Cardiac muscle cell (in vitro differentiated cells and primary cell): ENCODE measurements around the gene ITGAD. TPM values are rescaled to one million over a fixed set of nuclear protein-coding genes. Genes with fewer than 3 reads are reported as not detected.

Experiments used
- DNase-seq, 2 donors: peaks; one replicate each; pipeline versions ENCODE4 v3.0.0 to v3.0.0-alpha.2; 2010 to 2017; ENCODE audit warnings: low read depth in 1 of 2, low spot score in 1 of 2
- H3K27ac ChIP-seq: fragments of 200-600 bp; sonication (generic); 2 replicates; pipeline ENCODE4 v1.5.1; 2016
- H3K27me3 ChIP-seq: fragments of 200-600 bp; sonication (generic); 2 replicates; pipeline ENCODE4 v1.6.0; 2016; ENCODE audit warnings: control low read depth
- H3K36me3 ChIP-seq: fragments of 200-600 bp; sonication (generic); 2 replicates; pipeline ENCODE4 v1.5.1; 2016; ENCODE audit warnings: control low read depth
- H3K4me1 ChIP-seq: fragments of 200-600 bp; sonication (generic); 2 replicates; pipeline ENCODE4 v1.8.1; 2017; ENCODE audit warnings: low read depth, mild to moderate bottlenecking, mixed run types
- H3K4me3 ChIP-seq: fragments of 200-600 bp; sonication (generic); 2 replicates; pipeline ENCODE4 v1.5.1; 2016; ENCODE audit warnings: mild to moderate bottlenecking
- H3K9me3 ChIP-seq: fragments of 200-600 bp; sonication (generic); 2 replicates; pipeline ENCODE4 v1.5.1; 2017; ENCODE audit warnings: low read depth, mild to moderate bottlenecking, control low read depth
- CTCF ChIP-seq: IDR thresholded peaks from 2 replicates; pipeline ENCODE4 v1.5.1; 2012; ENCODE audit warnings: low read depth, mild to moderate bottlenecking, low read length
- polyA plus RNA-seq: library from polyadenylated mRNA; unstranded; fragments of >200 nt; fragmentation: Nextera tagmentation; extraction: Ambion mirVana; gene quantifications from 2 replicates; pipeline ENCODE4 v1.2.1, GENCODE V29; 2016
- total RNA-seq: library from RNA; depleted of rRNA; stranded (reverse); fragments of >200 nt; gene quantifications from 2 replicates; pipeline ENCODE4 v1.2.3, GENCODE V29; 2016

Gene ITGAD
- total and polyA plus RNA-seq, 2 experiments from 2014 or later = not detected

- Histone ChIP-seq H3K4me1 (peaks cover 9% of the 10 kb centered on the region), H3K4me3 (peak overlapping the region; percentile 65), H3K27me3 (peaks cover 24% of the 10 kb centered on the region), H3K9me3 (no peaks in the 10 kb centered on the region), H3K27ac (peak overlapping the region; percentile 62), H3K36me3 (peaks cover 8% of the 10 kb centered on the region)
- peak; percentile 82 to 97 for DNase-seq
- TF ChIP-seq CTCF = peak; percentile 86
These were observed 79.6 kb downstream of the ITGAD start for GRCh38 chr16:31472709-31473203.

DNA sequence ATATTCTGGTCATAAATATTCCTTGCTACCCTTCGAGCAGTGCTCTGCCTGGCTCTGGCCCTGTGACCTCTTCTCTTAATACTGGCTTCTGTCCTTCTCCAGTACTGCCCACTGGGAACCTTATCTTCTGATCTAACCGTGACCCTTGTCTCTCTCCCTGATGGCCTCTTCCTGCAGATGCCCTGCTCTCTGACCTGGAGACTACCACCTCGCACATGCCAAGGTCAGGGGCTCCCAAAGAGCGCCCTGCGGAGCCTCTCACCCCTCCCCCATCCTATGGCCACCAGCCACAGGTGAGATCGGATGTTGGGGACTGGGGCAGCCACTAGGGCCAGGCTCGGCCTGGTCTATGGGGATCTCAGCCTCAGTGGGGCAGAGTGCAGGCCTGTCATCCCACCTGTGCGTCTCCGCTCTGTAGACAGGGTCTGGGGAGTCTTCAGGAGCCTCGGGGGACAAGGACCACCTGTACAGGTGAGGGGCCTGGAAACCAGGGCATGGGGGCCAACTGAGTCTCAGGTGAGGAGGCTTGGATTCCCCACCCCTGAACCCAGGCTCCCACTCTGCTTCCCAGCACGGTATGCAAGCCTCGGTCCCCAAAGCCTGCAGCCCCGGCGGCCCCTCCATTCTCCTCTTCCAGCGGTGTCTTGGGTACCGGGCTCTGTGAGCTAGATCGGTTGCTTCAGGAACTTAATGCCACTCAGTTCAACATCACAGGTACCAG lies 80.3 kb downstream of the ITGAD start:
- no peak for DNase-seq
- TF ChIP-seq CTCF = no peak
- H3K4me1 ChIP-seq = peaks cover 15% of the 10 kb centered on the region
- H3K36me3 ChIP-seq = peaks cover 8% of the 10 kb centered on the region
- H3K4me3 ChIP-seq = no peak overlapping the region
- H3K9me3 ChIP-seq = no peaks in the 10 kb centered on the region
- peaks cover 24% of the 10 kb centered on the region for H3K27me3 ChIP-seq
- no peak overlapping the region for H3K27ac ChIP-seq

DNA sequence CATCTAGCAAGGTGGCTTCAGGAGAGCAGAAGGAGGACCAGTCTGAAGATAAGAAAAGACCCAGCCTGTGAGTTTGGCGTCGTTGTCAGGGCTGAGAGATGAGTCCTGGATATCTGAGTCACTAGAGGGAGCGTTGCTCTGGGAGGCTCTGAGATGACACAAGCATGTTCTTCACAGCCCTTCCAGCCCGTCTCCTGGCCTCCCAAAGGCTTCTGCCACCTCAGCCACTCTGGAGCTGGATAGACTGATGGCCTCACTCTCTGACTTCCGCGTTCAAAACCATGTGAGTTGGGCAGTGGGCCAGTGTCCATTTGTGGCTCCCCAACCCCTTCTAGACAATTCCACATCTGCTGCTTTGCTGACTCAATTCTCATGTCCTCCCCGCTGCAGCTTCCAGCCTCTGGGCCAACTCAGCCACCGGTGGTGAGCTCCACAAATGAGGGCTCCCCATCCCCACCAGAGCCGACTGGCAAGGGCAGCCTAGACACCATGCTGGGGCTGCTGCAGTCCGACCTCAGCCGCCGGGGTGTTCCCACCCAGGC lies 81.1 kb downstream of the ITGAD start:
- Histone ChIP-seq H3K9me3 (no peaks in the 10 kb centered on the region), H3K4me3 (no peak overlapping the region), H3K36me3 (peaks cover 8% of the 10 kb centered on the region), H3K4me1 (peaks cover 15% of the 10 kb centered on the region), H3K27ac (no peak overlapping the region), H3K27me3 (peaks cover 24% of the 10 kb centered on the region)
- peak in 1 of 2 donors; percentile 69 for DNase-seq
- TF ChIP-seq CTCF = no peak

DNA sequence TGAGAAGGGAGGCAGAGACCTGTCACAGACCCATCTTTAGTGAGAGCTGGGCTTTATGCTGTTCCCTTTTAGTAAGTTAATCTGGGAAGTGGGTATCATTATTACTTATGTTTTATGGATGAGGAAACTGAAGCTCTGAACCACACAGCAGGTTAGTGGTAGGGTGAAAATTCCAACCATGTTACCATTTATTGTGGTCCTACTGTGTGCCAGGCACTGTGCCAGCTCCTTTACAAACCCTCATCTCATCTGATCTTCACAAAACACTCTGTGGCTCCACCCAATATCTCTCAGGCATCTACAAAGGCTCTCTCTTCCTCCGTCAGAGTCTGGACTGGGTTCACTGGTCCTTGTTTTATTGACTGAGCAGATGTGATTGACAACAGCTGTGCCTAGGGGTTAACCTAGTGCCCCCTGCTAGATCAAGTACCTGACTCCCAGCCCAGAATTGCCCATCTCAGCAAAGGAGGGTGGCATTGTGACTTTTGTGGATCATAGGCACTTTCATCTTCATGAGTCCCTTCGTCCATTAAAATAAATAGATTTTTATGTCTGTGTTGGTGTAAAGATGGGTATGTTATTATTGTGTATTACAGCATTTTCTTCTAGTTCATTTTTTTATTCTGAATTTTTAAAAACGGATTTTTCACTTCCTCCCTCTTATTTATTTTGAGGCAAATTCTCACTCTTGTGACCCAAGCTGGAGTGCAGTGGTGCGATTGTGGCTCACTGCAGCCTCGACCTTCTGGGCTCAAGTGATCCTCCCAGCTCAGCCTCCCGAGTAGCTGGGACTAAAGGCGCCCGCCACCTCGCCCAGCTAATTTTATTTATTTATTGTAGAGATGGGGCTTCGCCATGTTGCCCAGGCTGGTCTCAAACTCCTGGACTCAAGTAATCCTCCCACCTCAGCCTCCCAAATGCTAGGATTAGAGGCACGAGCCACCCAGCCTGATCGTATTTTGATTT lies 81.9 kb downstream of the ITGAD start:
- H3K4me3 ChIP-seq = no peak overlapping the region
- peaks cover 15% of the 10 kb centered on the region for H3K4me1 ChIP-seq
- H3K27ac ChIP-seq = no peak overlapping the region
- peaks cover 8% of the 10 kb centered on the region for H3K36me3 ChIP-seq
- no peak for TF ChIP-seq CTCF
- no peak for DNase-seq
- H3K9me3 ChIP-seq = no peaks in the 10 kb centered on the region
- H3K27me3 ChIP-seq = peaks cover 24% of the 10 kb centered on the region

- peaks cover 8% of the 10 kb centered on the region for H3K36me3 ChIP-seq
- H3K4me1 ChIP-seq = peaks cover 14% of the 10 kb centered on the region
- H3K27me3 ChIP-seq = peaks cover 24% of the 10 kb centered on the region
- DNase-seq = no peak
- no peak overlapping the region for H3K27ac ChIP-seq
- no peaks in the 10 kb centered on the region for H3K9me3 ChIP-seq
- no peak overlapping the region for H3K4me3 ChIP-seq
- TF ChIP-seq CTCF = no peak
These were observed 82.8 kb downstream of the ITGAD start for GRCh38 chr16:31475946-31476302.

Other genes with a start within 250 kb of the ITGAD start
- 0.63 and 1.1 TPM in 2 replicates for gene PRSS36, start 243.3 kb upstream of the ITGAD start, total RNA-seq
- 1.8 and 3.3 TPM in 2 replicates for gene PRSS36, start 243.3 kb upstream of the ITGAD start, polyA plus RNA-seq
- 40.6 and 54.4 TPM in 2 replicates for gene FUS, start 213.2 kb upstream of the ITGAD start, total RNA-seq
- 386 and 618 TPM in 2 replicates for gene FUS, start 213.2 kb upstream of the ITGAD start, polyA plus RNA-seq
- 1.4 and 2.7 TPM in 2 replicates for gene PYCARD, start 190.6 kb upstream of the ITGAD start, total RNA-seq
- gene PYCARD, start 190.6 kb upstream of the ITGAD start, polyA plus RNA-seq = 2.3 and 5.2 TPM in 2 replicates
- gene TRIM72, start 179.2 kb upstream of the ITGAD start, total RNA-seq = 0.21 and 0.51 TPM in 2 replicates
- not detected in 2 replicates for gene TRIM72, start 179.2 kb upstream of the ITGAD start, polyA plus RNA-seq
- gene PYDC1, start 176.2 kb upstream of the ITGAD start, total RNA-seq = not detected in 2 replicates
- 0.30 TPM in 1 of 2 replicates, not detected in the other for gene PYDC1, start 176.2 kb upstream of the ITGAD start, polyA plus RNA-seq
- gene ITGAM, start 133.4 kb upstream of the ITGAD start, total RNA-seq = 0.07 TPM in 1 of 2 replicates, not detected in the other
- gene ITGAM, start 133.4 kb upstream of the ITGAD start, polyA plus RNA-seq = not detected in 2 replicates
- 0.53 and 0.69 TPM in 2 replicates for gene ITGAX, start 38.2 kb upstream of the ITGAD start, total RNA-seq
- not detected in 2 replicates for gene ITGAX, start 38.2 kb upstream of the ITGAD start, polyA plus RNA-seq
- 40.7 and 69.7 TPM in 2 replicates for gene COX6A2, start 35.0 kb downstream of the ITGAD start, total RNA-seq
- gene COX6A2, start 35.0 kb downstream of the ITGAD start, polyA plus RNA-seq = 166 and 187 TPM in 2 replicates
- 10.3 and 14.0 TPM in 2 replicates for gene ZNF843, start 49.5 kb downstream of the ITGAD start, total RNA-seq
- gene ZNF843, start 49.5 kb downstream of the ITGAD start, polyA plus RNA-seq = 4.1 and 4.3 TPM in 2 replicates
- 19.7 and 21.7 TPM in 2 replicates for gene ARMC5, start 66.2 kb downstream of the ITGAD start, total RNA-seq
- gene ARMC5, start 66.2 kb downstream of the ITGAD start, polyA plus RNA-seq = 26.0 and 28.7 TPM in 2 replicates
- 39.1 and 42.4 TPM in 2 replicates for gene TGFB1I1, start 78.8 kb downstream of the ITGAD start, total RNA-seq
- 54.0 and 55.8 TPM in 2 replicates for gene TGFB1I1, start 78.8 kb downstream of the ITGAD start, polyA plus RNA-seq
- 0.36 TPM in 1 of 2 replicates, not detected in the other for gene SLC5A2, start 89.8 kb downstream of the ITGAD start, total RNA-seq
- 3.4 and 4.9 TPM in 2 replicates for gene SLC5A2, start 89.8 kb downstream of the ITGAD start, polyA plus RNA-seq
- gene RUSF1, start 115.1 kb downstream of the ITGAD start, total RNA-seq = 112 and 113 TPM in 2 replicates
- 54.0 and 58.5 TPM in 2 replicates for gene RUSF1, start 115.1 kb downstream of the ITGAD start, polyA plus RNA-seq
- not detected in 2 replicates for gene AHSP, start 134.6 kb downstream of the ITGAD start, total RNA-seq
- gene AHSP, start 134.6 kb downstream of the ITGAD start, polyA plus RNA-seq = not detected in 2 replicates